Measurements from ENCODE around the gene IL31RA.
"Not testable (repeated sequence)": the region's sequence is repeated elsewhere in the genome, so short reads cannot be mapped to it uniquely, and the experiment has no call there.

Gene IL31RA

DNA sequence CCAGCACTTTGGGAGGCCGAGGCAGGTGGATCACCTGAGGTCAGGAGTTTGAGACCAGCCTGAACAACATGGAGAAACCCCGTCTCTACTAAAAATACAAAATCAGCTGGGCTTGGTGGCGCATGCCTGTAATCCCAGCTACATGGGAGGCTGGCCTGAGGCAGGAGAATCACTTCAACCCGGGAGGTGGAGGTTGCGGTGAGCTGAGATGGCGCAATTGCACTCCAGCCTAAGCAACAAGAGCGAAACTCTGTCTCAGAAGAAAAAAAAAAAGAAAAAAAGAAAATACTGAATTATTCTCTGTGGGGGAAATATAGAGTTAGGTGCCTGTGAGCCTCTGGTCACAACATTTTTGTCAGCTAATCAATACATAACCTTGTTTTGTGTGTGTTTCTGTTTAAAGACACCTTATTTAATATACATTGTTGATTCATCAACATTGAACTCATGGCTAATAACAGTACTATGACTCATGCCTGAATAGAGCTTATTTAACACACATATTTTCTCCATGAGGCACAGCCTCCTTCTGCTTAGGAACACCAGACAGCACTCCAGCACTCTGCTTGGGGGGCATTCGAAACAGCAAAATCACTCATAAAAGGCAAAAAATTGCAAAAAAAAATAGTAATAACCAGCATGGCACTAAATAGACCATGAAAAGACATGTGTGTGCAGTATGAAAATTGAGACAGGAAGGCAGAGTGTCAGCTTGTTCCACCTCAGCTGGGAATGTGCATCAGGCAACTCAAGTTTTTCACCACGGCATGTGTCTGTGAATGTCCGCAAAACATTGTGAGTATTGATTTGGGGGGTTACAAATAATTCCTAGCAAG lies at the start of gene IL31RA:
IL31RA (plus strand) TSS at position 519 of the 836 bp plus-strand sequence; CDS start at position 733, 214 bp downstream.
- peak; percentile 74 for DNase-seq

DNA sequence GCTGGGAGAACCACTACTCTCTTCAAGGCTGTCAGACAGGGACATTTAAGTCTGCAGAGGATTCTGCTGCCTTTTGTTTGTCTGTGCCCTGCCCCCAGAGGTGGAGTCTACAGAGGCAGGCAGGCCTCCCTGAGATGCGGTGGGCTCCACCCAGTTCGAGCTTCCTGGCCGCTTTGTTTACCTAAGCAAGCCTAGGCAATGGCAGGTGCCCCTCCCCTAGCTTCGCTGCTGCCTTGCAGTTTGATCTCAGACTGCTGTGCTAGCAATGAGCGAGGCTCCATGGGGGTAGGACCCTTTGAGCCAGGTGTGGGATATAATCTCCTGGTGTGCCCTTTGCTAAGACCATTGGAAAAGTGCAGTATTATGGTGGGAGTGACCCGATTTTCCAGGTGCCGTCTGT lies 42.3 kb upstream of the IL31RA start:
- not testable (repeated sequence) for DNase-seq

GRCh38 chr5:55815939-55816338 lies 35.2 kb upstream of the IL31RA start:
- not testable (repeated sequence) for DNase-seq

DNA sequence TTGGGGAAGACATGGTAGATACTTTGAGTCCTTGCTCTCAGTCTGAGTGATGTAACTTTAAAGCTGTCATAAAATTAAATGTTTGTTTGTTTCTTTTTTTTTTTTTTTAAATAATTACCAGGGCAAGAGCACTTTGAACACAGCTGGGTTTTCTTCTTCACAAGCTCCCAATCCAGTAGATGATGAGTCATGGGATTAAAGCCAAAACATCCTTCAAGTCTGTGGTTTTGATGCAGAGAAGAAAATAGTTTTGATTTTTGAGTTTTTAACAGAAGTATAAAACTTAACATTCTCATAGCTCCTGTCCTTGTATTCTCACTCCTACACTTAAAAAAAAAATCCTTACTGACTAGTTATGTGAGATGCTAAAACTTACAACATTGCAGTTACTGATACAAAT lies 34.8 kb upstream of the IL31RA start:
- DNase-seq = peak; percentile 61

GRCh38 chr5:55817030-55817429 lies 34.1 kb upstream of the IL31RA start:
- DNase-seq = no peak

DNA sequence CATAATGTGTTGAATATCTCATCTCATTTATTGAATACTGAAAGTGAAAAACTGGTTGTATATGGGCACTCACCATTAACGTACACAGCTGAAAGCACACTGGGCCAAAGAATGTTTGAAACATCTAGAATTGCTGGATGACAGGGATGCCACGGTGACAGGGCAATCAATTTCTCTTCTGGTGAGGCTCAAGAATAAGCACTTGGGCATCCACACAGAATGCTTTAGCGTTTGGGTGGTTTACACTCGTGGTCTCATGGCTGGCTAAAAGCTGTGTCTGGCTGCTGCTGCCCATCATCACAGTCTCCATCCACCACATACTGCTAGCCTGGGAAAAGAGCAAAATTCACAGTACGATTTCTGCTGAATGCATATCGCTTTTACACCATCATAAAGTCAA lies 30.7 kb upstream of the IL31RA start:
- DNase-seq = no peak

DNA sequence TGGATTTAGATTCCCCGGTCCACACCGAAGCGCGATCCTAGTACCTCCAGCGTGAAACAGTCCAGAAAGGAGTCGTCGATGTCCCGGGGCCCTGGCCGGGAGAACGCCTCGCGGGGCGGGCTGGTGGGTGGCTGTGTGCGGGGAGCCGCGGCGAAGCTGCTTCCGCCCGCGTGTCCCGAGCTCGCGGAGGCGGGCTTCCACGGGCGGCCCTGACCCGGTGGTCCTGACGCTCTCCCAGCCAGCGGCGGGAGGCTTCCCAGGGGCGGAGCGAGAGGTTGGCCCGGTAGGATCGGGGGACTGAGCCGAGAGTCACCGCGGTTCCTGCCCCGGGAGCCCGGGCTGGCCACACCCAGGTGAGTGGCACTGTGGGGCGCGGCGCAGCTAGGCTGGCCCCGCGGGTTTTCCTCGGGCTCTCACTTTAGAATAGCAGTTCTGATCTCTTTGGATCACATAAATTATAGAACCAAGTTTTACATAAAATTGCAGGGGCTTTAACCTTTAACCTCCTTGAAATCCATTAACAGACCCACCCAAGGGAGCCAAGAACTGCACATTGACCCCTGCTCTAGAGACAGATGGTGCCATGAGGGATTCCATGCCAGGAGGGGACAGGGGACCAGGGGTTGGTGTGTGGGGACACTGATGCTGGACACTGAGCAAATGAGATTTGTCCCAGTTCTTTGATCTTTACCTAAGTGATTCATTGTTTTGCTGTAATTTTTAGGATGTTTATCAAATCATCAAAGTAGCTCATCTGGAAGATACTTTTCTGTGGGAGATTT lies 29.2 kb upstream of the IL31RA start:
- DNase-seq = no peak

DNA sequence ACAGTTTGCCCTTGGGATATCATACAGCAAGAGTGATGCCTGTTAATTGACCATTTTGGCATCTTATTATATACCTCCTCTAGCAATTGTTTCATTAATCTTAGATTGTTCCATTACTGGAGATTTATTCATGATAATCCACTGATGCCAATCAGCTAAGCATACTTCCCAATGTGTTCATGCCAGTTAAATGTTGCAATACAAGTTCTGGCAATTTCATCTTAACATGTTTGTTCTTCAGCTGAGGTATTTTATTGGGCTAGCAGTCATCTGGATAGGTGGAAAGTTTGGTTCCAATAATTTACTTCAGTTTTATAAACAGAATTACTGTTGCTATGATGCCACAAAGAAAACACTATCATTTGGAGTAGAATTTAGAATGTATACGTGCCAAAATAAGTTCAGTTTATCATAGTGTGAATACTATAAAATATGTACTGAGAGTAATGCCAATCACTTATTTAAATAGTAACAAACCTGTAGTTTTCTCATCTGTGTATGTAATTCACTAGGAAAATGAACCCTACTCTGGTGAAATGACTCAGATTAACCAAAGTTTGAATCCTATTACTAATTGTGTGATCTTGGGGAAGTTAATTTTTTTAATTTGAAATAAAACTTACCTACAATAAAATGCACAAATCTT lies 27.9 kb upstream of the IL31RA start:
- DNase-seq = no peak

- DNase-seq = no peak
Measured at GRCh38 chr5:55829956-55830355, 21.2 kb upstream of the IL31RA start.

GRCh38 chr5:55832446-55832845 lies 18.7 kb upstream of the IL31RA start:
- no peak for DNase-seq

- DNase-seq = no peak
Measured at GRCh38 chr5:55836191-55836590, 15.0 kb upstream of the IL31RA start.

GRCh38 chr5:55841976-55842375 lies 9.2 kb upstream of the IL31RA start:
- DNase-seq = no peak

DNA sequence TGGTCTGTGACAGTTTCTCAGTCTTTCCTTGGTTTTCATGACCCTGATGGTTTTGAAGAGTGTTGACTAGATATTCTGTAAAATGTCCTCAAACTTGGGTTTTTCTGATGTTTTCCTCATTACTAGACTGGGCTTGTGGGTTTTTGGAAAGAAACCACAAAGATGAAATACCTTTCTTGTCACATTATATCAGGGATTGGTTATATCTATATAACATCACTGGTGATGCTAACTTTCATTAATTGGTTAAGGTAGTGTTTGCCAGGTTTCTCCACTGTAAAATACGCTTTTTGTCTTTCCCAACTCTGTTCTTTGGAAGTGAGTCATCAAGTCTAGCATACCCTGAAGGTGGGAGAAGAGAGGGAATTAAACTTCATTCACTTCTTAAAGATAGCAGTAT lies 3.3 kb upstream of the IL31RA start:
- DNase-seq = peak; percentile 25

GRCh38 chr5:55848783-55849182 lies 2.4 kb upstream of the IL31RA start:
- no peak for DNase-seq

DNA sequence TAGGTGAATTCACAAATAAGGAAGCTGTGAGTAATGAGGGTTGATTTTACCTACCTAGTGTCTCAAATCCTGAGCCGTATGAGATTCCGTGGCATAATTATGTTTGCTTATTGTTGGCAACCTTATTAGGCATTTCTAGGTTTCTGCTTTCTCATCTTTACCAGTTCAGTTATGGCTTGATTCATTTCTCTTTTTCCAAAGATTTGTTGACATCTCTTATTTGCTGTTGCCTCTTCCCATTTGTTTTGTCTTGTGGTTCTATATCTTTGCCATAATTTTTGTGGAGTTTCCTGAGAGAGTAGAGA lies 470 bp downstream of the IL31RA start:
- no peak for DNase-seq

DNA sequence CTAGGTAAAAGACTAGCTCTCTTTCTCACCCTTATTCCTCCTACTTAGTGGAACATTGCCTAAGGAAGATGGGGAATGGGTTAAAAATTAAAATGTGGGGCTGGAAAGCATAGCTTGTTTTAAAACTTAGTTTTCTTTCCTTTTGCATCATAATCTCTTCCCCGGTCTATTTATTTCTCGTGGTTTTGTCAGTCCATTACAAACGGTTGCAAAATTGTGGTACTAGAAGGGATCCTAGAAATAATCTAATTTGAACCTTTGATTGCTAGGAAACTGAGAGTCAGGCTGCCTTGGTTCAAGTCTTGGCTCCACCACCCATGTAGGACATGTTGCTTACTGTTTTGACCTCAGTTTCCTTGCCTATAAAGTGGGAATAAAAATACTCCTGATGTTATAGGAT lies 1.3 kb downstream of the IL31RA start:
- DNase-seq = no peak

DNA sequence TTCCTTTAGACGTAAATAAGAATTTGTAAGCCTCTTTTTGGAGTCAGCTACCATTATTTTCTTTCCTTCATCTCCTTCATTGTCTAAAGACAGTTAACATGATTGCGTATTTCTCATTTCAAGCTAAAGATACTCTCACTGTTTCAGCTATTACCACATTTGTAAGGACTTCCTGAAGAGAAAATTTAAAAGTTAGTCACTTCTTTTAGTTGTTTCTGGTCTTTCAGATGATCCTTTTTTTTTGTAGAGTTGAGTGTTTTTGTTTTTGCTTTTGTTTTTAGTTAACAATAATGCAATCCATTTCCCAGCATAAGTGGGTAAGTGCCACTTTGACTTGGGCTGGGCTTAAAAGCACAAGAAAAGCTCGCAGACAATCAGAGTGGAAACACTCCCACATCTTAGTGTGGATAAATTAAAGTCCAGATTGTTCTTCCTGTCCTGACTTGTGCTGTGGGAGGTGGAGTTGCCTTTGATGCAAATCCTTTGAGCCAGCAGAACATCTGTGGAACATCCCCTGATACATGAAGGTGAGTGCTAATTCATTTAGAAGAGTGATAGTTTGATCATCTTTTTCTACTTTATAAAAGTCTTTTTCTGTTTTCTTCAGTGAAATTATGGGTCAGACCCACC lies 2.0 kb downstream of the IL31RA start:
- DNase-seq = no peak

DNA sequence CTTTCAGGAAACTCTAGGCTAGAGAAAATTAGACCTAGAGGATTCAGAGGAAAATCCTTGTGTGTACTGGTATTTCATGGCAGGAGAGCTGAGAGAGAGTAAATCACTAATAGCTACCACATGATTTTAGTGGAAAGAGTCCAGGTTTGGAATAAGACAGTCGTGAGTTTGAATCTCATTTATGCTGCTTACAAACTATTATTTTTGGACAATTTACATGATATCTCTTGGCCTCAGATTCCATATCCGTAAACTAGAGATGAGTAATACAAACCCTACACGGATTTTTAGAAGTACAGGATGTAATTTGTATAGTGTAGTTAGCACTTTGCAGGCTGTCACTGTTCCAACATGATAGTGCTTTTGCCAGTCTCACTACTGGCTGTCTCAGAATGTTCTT lies 2.7 kb downstream of the IL31RA start:
- peak; percentile 36 for DNase-seq

DNA sequence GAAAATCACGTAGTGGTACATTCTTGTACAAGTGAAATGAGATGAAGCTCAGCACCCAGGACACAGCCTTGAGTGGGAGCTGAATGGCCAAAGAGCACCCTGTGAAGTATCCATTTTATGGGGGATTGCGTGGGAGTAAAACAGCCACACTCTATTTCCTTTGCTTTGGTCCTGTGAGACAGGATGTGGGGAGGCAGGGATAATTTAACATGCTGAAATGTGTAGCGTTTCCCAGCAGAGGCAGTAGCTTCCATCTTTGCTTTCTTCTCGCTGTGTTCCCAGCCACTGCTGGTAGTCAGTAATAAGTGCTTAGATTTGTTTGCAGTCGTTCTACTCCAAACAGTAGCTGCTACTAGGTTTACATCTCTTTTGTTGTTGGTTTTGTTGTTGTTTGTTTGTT lies 4.4 kb downstream of the IL31RA start:
- no peak for DNase-seq

DNA sequence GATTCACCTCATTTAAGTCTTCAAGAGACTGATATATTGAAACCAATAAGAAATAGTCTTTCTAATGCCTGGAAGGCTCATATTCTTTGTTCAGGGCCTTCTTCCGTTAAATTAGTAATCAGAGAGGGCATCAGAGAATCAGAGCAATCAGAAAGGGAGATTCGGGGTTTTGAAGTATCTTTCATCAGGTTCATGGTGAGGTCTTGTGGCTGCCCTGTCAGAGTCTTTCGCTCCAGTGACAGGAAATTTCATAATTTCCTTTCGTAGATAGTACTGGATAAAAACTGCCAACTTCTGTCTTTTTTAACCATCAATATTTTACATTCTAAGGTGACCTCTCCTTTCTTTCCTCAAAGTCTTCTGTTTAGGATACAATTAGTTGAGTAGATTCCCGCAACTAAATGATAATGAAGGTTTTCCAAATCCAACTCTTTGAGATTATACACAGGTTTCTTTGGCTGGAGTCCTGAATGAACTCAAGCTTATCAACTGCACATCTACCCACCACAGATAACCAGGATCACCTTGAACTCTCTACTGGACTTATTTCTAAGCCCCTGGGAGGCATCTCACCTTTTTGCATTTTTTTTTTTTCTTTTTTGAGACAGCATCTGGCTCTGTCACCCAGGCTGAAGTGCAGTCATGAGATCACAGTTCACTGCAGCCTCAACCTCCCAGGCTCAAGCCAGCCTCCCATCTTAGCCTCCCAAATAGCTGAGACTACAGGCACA lies 5.5 kb downstream of the IL31RA start:
- no peak for DNase-seq

GRCh38 chr5:55857247-55857640 lies 6.1 kb downstream of the IL31RA start:
- DNase-seq = no peak

DNA sequence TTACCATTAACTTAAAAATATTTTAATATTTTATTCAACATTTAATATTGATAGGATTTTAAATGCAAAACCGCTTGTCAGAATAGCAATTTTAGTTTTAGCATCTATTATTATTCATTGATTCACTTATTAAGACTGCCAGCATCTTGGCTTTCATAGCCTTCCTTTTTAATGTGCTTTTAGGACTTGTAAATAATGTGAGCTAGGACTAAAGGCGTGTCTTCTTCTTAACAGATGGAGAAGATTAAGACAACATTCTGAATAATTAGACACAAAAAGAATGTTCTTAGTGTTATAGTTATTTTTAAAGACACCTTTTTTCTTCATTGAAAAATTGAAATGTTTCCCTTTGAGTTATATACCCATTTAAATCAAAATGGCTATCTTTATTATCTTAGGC lies 6.9 kb downstream of the IL31RA start:
- no peak for DNase-seq

DNA sequence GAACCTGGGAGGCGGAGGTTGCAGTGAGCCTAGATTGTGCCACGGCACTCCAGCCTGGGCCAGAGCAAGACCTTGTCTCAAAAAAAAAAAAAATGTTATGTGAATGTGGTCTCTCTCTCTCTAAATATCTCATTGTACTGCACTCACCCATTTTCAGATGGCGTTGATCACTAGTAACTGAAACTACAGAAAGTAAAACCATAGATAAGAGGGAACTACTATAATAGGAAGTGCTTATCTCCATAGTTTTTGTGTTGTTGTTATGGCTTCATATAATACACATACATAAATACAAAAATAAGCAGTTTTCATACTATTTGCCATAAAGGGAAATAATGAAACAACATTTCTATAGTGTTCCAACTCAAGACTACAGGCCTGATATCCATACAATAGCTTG lies 9.1 kb downstream of the IL31RA start:
- DNase-seq = no peak
